ENCODE data around the gene MYO10.
"Not testable (repeated sequence)": the region's sequence is repeated elsewhere in the genome, so short reads cannot be mapped to it uniquely, and the experiment has no call there.

MYO10 gene

DNA sequence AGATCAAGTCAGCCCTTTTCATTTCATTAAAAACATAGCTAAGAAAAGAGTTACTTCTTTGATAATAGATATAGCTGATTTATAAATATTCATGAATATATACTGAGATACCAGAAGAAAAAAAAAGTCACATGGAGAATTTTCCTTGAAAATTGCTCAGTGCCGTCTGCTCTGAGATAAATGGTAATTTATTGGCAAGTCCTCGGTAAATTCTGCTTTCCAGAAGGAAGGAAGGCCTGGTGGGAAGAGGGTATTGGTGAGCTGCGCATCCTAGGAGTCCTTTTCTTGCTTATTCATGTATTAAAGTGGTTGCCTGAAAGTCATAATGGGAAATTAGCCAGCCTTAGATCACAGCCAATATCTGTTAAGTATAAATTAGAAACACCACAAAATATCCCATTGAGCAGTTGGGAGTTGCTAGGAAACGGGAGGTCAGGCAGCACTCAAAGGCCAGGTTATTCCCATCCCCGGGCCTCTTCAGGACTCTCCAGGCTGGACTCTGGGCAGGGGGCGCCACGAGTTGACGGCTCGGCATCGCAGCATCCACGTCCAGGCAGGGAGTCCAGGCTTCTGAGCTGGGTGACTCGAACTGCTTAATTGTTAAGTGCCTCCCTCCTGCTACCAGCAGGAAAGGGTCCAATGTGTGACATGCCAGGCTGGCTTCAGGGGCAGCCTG is 202.6 kb downstream of the MYO10 start:
- no peaks in the 10 kb centered on the region for H3K4me1 Mint-ChIP-seq
- H3K27me3 Mint-ChIP-seq: peaks cover 4 to 22% of the 10 kb centered on the region in 2 donors
- no peaks in the 10 kb centered on the region for H3K36me3 Mint-ChIP-seq
- H3K27ac Mint-ChIP-seq: no peak overlapping the region
- H3K4me3 Mint-ChIP-seq: no peak overlapping the region
- ATAC-seq (replicated peaks): no peak
- no peaks in the 10 kb centered on the region for H3K9me3 Mint-ChIP-seq
- DNase-seq: no peak

DNA sequence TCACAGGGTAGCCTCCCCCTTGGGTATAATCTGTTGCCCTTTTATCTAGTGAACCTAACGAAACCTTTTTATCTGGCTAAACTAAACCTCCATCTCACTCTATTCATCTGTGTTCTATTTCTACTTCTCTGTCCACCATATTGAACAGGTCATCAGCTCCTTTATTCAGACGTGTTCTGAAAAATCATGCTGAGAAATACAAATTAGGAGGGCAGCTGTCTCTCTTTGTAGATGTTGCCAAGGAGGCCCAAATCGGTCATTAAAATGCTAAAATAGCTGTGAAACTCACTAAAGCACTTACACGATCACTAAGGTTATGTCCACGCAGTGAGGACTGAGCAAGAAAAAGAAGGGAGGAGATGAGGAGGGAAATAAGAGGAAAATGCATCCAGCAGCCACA is 203.7 kb downstream of the MYO10 start:
- DNase-seq (no peak), ATAC-seq (replicated peaks) (no peak)
- peaks cover 3 to 8% of the 10 kb centered on the region in 2 donors for H3K4me1 Mint-ChIP-seq
- no peak overlapping the region for H3K27ac Mint-ChIP-seq
- H3K4me3 Mint-ChIP-seq: no peak overlapping the region
- H3K27me3 Mint-ChIP-seq: peaks cover 4 to 15% of the 10 kb centered on the region in 2 donors
- H3K36me3 Mint-ChIP-seq: no peaks in the 10 kb centered on the region
- H3K9me3 Mint-ChIP-seq: no peaks in the 10 kb centered on the region

GRCh38 chr5:16727755-16728325 is 208.2 kb downstream of the MYO10 start:
- Mint-ChIP-seq H3K27me3 (peaks cover 4 to 8% of the 10 kb centered on the region in 2 donors), H3K36me3 (no peaks in the 10 kb centered on the region), H3K9me3 (peaks cover 3% of the 10 kb centered on the region in 2 donors), H3K4me1 (peaks cover 3 to 8% of the 10 kb centered on the region in 2 donors), H3K27ac (no peak overlapping the region), H3K4me3 (peak overlapping the region; percentile 0 to 10)
- ATAC-seq (replicated peaks): peak in 1 of 2 donors; percentile 23
- no peak for DNase-seq

GRCh38 chr5:16726538-16726946 is 209.5 kb downstream of the MYO10 start:
- Mint-ChIP-seq H3K27me3 (peaks cover 4 to 8% of the 10 kb centered on the region in 2 donors), H3K4me3 (no peak overlapping the region), H3K27ac (no peak overlapping the region), H3K36me3 (no peaks in the 10 kb centered on the region), H3K4me1 (peaks cover 3 to 8% of the 10 kb centered on the region in 2 donors), H3K9me3 (peaks cover 3% of the 10 kb centered on the region in 2 donors)
- DNase-seq (no peak), ATAC-seq (replicated peaks) (peak; percentile 34 to 51)

GRCh38 chr5:16725575-16725974 is 210.5 kb downstream of the MYO10 start:
- H3K27me3 Mint-ChIP-seq: peaks cover under 1 to 7% of the 10 kb centered on the region in 2 donors
- peaks cover 3 to 8% of the 10 kb centered on the region in 2 donors for H3K4me1 Mint-ChIP-seq
- no peak for DNase-seq
- no peak overlapping the region for H3K4me3 Mint-ChIP-seq
- ATAC-seq (replicated peaks): no peak
- H3K9me3 Mint-ChIP-seq: peaks cover 3% of the 10 kb centered on the region in 2 donors
- H3K36me3 Mint-ChIP-seq: no peaks in the 10 kb centered on the region
- no peak overlapping the region for H3K27ac Mint-ChIP-seq

GRCh38 chr5:16723821-16724220 is 212.3 kb downstream of the MYO10 start:
- Mint-ChIP-seq H3K4me3 (no peak overlapping the region), H3K9me3 (peaks cover 3% of the 10 kb centered on the region in 2 donors), H3K27me3 (no peaks in the 10 kb centered on the region), H3K4me1 (peaks cover 3 to 8% of the 10 kb centered on the region in 2 donors), H3K27ac (no peak overlapping the region), H3K36me3 (no peaks in the 10 kb centered on the region)
- ATAC-seq (replicated peaks) (no peak), DNase-seq (no peak)

- H3K4me3 Mint-ChIP-seq: no peak overlapping the region
- no peaks in the 10 kb centered on the region for H3K4me1 Mint-ChIP-seq
- peaks cover 3% of the 10 kb centered on the region in 2 donors for H3K9me3 Mint-ChIP-seq
- no peaks in the 10 kb centered on the region for H3K36me3 Mint-ChIP-seq
- H3K27me3 Mint-ChIP-seq: no peaks in the 10 kb centered on the region
- no peak overlapping the region for H3K27ac Mint-ChIP-seq
- ATAC-seq (replicated peaks) (no peak), DNase-seq (no peak)
These were observed 214.0 kb downstream of the MYO10 start for GRCh38 chr5:16722097-16722495.

DNA sequence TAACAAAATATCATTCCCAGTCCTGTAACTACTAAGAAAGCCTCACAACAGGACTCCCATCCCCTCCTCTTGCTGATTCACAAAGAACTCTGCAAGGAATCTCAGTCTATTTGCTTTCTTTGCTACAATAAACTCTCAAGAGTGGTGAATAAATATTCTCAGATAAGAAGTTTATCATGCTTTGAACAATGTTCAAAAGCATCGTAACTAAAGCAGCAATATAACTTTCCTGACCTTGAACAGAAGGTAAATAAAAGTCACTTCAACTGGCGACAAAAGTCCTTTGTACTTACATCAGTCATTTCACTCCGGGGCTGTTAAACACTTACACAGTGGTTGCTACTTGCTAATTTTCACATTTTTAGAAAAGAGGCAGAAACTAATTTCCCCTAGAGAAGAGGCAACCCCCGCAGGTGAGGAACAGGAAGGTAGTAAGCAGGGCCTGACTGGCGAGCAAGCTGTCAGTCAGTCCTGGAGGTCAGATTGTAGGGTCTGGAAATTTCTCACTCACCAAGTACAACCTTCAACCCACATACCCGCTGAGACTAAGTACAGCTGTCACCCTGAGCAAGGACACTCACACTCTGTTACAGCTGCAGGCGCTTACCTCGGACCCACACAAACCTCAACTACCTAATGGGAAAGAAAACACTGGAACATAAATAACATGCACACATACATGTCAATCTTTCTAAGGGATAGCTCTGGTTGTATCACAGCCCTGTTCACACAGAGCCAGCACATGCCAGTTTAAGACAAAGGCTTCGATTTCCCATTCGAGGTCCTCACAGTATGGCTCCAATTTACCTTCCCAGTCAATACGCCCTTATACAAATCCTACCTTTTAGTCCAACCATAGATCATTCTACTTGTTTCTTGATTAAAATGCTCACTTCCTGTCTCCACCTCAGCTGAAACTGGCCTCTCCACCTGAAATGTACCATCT is 214.7 kb downstream of the MYO10 start:
- H3K36me3 Mint-ChIP-seq: no peaks in the 10 kb centered on the region
- no peaks in the 10 kb centered on the region for H3K27me3 Mint-ChIP-seq
- DNase-seq (no peak), ATAC-seq (replicated peaks) (no peak)
- H3K9me3 Mint-ChIP-seq: peaks cover 3% of the 10 kb centered on the region in 2 donors
- H3K4me3 Mint-ChIP-seq: no peak overlapping the region
- no peaks in the 10 kb centered on the region for H3K4me1 Mint-ChIP-seq
- H3K27ac Mint-ChIP-seq: no peak overlapping the region

DNA sequence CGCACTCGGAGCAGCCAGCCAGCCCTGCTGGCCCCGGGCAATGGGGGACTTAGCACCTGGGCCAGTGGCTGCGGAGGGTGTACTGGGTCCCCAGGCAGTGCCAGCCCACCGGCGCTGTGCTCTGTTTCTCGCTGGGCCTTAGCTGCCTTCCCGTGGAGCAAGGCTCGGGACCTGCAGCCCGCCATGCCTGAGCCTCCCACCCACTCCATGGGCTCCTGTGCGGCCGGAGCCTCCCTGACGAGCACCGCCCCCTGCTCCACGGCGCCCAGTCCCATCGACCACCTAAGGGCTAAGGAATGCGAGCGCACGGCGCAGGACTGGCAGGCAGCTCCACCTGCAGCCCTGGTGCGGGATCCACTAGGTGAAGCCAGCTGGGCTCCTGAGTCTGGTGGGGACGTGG is 218.1 kb downstream of the MYO10 start:
- peaks cover 7 to 14% of the 10 kb centered on the region in 2 donors for H3K27me3 Mint-ChIP-seq
- not testable (repeated sequence) for H3K4me3 Mint-ChIP-seq; H3K27ac Mint-ChIP-seq; DNase-seq; ATAC-seq (replicated peaks); H3K4me1 Mint-ChIP-seq; H3K9me3 Mint-ChIP-seq; H3K36me3 Mint-ChIP-seq

DNA sequence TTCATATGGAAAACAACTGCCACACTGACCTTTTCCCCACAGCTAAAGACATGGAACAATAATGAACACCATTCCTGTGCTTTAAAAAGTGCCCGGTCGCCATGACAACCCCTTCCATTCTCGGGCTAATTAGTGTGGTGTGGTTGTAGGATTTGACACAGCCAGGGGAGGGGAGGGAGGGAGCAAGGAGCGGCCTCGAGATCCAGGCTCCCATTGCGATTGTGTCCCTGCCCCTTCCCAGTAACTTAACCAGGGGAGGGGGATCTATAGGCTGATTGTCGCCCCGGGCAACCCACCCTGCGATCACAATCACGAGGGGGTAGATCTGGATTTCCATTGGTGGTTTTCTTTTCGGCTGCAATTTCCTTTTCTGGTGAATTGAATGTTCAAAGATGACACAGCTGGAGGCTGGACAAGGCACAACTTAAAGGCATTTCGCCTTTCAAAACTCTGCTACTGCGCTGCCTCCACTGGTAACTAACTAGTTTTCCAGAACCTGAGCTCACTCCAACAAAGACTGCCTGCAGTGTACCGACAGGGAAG is 222.6 kb downstream of the MYO10 start:
- DNase-seq (no peak), ATAC-seq (replicated peaks) (peak in 1 of 2 donors; percentile 16)
- H3K36me3 Mint-ChIP-seq: no peaks in the 10 kb centered on the region
- peak overlapping the region; percentile 5 to 35 for H3K4me3 Mint-ChIP-seq
- H3K27ac Mint-ChIP-seq: no peak overlapping the region
- H3K4me1 Mint-ChIP-seq: no peaks in the 10 kb centered on the region
- H3K27me3 Mint-ChIP-seq: peaks cover 11 to 16% of the 10 kb centered on the region in 2 donors
- no peaks in the 10 kb centered on the region for H3K9me3 Mint-ChIP-seq

DNA sequence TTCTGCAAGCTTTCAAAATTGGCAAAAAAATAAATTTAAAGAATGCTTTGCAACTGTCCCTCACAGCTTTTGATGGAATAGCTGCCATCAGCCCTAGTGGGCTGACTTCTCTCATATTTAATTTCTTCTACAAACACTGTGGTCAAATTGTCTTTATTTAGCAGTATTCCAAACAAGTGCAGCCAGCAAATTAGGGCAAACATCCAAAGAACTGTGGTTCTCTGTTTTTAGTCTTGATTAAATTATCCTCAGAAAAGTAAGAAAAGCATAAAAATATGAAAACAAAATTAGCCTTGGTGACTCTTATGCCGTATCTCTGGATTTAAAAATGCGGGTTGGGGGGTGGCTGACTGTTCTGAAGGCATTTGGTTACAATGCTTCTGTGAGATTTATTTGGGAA is 223.5 kb downstream of the MYO10 start:
- no peaks in the 10 kb centered on the region for H3K36me3 Mint-ChIP-seq
- ATAC-seq (replicated peaks) (no peak), DNase-seq (no peak)
- no peaks in the 10 kb centered on the region for H3K9me3 Mint-ChIP-seq
- no peak overlapping the region for H3K4me3 Mint-ChIP-seq
- peaks cover 11 to 16% of the 10 kb centered on the region in 2 donors for H3K27me3 Mint-ChIP-seq
- H3K27ac Mint-ChIP-seq: no peak overlapping the region
- no peaks in the 10 kb centered on the region for H3K4me1 Mint-ChIP-seq

DNA sequence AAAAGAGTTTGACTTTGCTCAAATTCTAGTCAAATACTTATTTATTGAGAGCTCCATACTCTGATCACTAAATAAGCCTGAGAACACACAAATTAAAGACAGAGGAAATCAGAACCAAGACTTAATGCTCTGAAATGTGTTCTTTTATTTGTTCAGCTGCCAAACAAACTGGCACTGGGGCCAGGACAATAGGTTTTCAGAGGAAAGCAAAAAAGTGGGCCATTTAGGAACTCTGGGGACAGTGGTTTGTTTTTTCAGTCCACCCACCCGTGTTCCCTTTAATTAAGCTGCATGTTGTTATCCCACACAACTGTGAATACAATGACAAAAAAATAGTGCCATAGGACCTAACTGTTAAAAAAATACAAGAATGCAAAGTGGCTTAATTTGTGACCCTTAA is 223.9 kb downstream of the MYO10 start:
- no peak for ATAC-seq (replicated peaks)
- H3K36me3 Mint-ChIP-seq: no peaks in the 10 kb centered on the region
- H3K4me1 Mint-ChIP-seq: no peaks in the 10 kb centered on the region
- H3K27ac Mint-ChIP-seq: no peak overlapping the region
- no peak overlapping the region for H3K4me3 Mint-ChIP-seq
- no peaks in the 10 kb centered on the region for H3K9me3 Mint-ChIP-seq
- peaks cover 11 to 16% of the 10 kb centered on the region in 2 donors for H3K27me3 Mint-ChIP-seq
- DNase-seq: no peak

DNA sequence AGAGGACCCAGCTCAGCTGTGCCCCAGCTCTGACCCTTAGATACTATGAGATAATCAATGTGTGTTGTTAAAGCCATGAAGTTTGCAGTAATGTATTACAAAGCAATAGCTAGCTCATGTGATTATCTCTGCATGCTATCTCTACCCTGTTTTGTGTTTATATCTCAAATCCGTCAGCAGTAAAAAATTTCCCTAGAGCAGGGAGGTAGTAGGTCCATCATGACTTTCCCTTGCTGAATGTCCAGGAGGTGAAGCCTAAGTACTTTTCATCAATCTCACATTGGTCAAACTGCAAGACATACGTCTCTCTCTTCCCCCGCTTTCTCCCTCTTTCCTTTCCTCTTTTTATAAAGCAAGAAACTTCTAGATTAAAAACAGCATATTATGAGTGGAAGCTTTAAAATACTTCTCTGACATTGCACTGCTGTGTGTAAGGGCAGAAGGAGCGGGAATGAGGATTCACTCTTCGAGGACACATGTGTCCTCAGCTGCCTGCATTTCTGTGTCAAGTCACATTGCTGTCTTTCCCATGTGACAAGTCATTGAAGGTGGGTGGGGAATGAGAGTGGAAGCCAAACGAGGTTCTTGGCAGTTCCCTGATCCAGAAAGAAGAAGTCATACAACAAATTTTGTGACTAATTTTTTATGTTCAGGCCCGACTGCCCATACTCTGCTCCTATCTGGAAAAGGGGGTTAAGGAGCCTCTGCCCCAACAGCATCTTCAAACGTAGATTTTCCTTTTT is 226.2 kb downstream of the MYO10 start:
- H3K4me1 Mint-ChIP-seq: no peaks in the 10 kb centered on the region
- DNase-seq (no peak), ATAC-seq (replicated peaks) (no peak)
- no peak overlapping the region for H3K4me3 Mint-ChIP-seq
- H3K36me3 Mint-ChIP-seq: no peaks in the 10 kb centered on the region
- H3K27ac Mint-ChIP-seq: no peak overlapping the region
- no peaks in the 10 kb centered on the region for H3K9me3 Mint-ChIP-seq
- peaks cover 11 to 16% of the 10 kb centered on the region in 2 donors for H3K27me3 Mint-ChIP-seq

- no peak for DNase-seq
- Mint-ChIP-seq H3K4me1 (no peaks in the 10 kb centered on the region), H3K36me3 (no peaks in the 10 kb centered on the region), H3K4me3 (no peak overlapping the region), H3K27ac (no peak overlapping the region), H3K27me3 (peaks cover under 1 to 5% of the 10 kb centered on the region in 2 donors), H3K9me3 (no peaks in the 10 kb centered on the region)
- no peak for ATAC-seq (replicated peaks)
These were observed 228.3 kb downstream of the MYO10 start for GRCh38 chr5:16707869-16708192.
